Subcutaneous abdominal adipose tissue (tissue), 5 donors: ENCODE measurements around the gene GRIN3B.

Experiments
- H3K27ac ChIP-seq: one replicate; pipeline ENCODE4 v1.7.0; 2013; ENCODE audit warnings: low read depth, mild to moderate bottlenecking, inconsistent platforms, low read length, moderate library complexity
- H3K27me3 ChIP-seq, 5 donors: one replicate each; pipeline ENCODE4 v1.7.0; 2013; ENCODE audit warnings: low read length in 5 of 5, inconsistent platforms in 1 of 5; ENCODE audit not compliant: control insufficient read depth in 5 of 5, insufficient read depth in 4 of 5
- H3K36me3 ChIP-seq, 5 donors: one replicate each; pipeline ENCODE4 v1.7.0; 2013; ENCODE audit warnings: low read length in 5 of 5; ENCODE audit not compliant: control insufficient read depth in 5 of 5, insufficient read depth in 5 of 5
- H3K4me1 ChIP-seq, 5 donors: one replicate each; pipeline ENCODE4 v1.7.0; 2013; ENCODE audit warnings: low read length in 5 of 5, mild to moderate bottlenecking in 3 of 5, moderate library complexity in 1 of 5; ENCODE audit not compliant: control insufficient read depth in 5 of 5, insufficient read depth in 5 of 5
- H3K4me3 ChIP-seq, 5 donors: one replicate each; pipeline ENCODE4 v1.7.0; 2013; ENCODE audit warnings: low read length in 5 of 5, low read depth in 1 of 5
- H3K9ac ChIP-seq, 5 donors: one replicate each; pipeline ENCODE4 v1.7.0; 2013; ENCODE audit warnings: low read length in 5 of 5, mild to moderate bottlenecking in 4 of 5, moderate library complexity in 3 of 5
- H3K9me3 ChIP-seq, 5 donors: one replicate each; pipeline ENCODE4 v1.7.0; 2013; ENCODE audit warnings: low read length in 5 of 5; ENCODE audit not compliant: control insufficient read depth in 5 of 5
- donor health status: healthy.
- donor health status: healthy.
- donor health status: healthy.
- donor health status: healthy.
- donor health status: healthy.

GRIN3B gene

DNA sequence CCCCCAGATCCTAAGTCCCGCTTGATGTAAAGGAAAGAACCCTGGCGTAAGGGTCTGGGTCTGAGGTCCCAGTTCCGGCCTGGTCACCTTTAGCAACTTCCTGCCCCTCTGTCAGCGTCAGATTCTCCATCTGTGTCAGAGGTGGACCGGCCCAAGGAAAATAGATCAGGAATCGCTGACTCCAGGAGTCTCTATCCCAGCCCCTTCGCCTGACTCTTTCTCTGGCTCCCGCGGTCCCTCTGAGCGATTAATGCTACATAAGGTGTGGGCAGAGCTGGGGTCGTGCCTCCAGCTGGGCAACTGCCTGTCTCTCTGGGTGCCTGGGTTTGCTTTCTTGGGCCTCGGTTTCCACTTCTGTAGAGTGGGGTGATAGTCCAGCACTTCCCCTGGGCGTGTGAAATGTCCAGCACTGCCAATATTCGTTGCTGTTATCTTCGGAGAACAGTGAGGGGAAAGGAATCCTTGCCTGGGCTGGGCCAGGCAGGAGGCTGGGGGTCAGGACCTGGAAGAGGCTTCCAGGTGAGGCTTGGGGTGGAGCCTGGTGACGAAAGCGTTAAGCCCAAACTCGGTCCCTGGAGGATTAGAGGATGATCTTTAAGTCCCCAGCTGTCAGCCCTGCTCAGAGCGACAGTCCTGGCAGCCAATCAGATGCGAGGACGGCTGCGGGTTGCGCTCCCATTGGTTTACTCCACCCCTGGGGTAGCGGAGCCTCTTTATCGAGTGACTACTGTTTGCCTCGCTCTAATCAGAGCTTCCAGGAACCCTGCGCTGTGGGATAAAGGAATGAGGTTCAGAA lies 40.5 kb downstream of the GRIN3B start:
- Histone ChIP-seq H3K36me3 (peaks cover 0 to 20% (median 10%) of the 10 kb centered on the region in 5 donors), H3K9me3 (no peaks in the 10 kb centered on the region), H3K27me3 (no peaks in the 10 kb centered on the region), H3K4me3 (peak overlapping the region; percentile 67 to 86 (median 81)), H3K27ac (peak overlapping the region; percentile 65), H3K9ac (peak overlapping the region in 4 of 5 donors; percentile 43 to 73 (median 64)), H3K4me1 (peaks cover 0 to 59% (median 54%) of the 10 kb centered on the region in 5 donors)

DNA sequence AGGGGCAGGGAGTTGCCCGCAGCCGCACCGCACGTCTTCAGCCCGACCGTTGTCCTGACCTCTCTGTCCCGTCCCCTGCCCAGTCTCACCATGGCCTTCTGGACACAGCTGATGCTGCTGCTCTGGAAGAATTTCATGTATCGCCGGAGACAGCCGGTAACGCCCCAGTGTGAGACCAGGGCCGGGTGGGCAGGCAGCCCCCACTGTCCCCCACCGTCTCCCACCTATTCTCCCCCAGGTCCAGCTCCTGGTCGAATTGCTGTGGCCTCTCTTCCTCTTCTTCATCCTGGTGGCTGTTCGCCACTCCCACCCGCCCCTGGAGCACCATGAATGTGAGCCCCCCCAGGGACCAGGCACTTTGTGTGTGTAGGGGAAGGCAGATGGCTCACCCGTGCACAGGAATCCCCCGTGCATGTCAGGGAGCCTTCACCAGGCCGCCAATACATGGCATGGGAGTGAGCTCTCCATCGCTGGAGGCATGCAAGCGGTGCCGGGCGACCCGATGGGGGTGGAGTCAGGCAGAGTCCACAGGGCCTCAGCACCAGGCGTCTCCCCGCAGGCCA lies 41.1 kb downstream of the GRIN3B start:
- H3K4me3 ChIP-seq: peak overlapping the region; percentile 11 to 86 (median 81)
- H3K9ac ChIP-seq: peak overlapping the region in 2 of 5 donors; percentile 52 to 71
- no peaks in the 10 kb centered on the region for H3K27me3 ChIP-seq
- peaks cover 0 to 59% (median 54%) of the 10 kb centered on the region in 5 donors for H3K4me1 ChIP-seq
- no peaks in the 10 kb centered on the region for H3K9me3 ChIP-seq
- H3K27ac ChIP-seq: no peak overlapping the region
- H3K36me3 ChIP-seq: peaks cover 0 to 13% (median 6%) of the 10 kb centered on the region in 5 donors

DNA sequence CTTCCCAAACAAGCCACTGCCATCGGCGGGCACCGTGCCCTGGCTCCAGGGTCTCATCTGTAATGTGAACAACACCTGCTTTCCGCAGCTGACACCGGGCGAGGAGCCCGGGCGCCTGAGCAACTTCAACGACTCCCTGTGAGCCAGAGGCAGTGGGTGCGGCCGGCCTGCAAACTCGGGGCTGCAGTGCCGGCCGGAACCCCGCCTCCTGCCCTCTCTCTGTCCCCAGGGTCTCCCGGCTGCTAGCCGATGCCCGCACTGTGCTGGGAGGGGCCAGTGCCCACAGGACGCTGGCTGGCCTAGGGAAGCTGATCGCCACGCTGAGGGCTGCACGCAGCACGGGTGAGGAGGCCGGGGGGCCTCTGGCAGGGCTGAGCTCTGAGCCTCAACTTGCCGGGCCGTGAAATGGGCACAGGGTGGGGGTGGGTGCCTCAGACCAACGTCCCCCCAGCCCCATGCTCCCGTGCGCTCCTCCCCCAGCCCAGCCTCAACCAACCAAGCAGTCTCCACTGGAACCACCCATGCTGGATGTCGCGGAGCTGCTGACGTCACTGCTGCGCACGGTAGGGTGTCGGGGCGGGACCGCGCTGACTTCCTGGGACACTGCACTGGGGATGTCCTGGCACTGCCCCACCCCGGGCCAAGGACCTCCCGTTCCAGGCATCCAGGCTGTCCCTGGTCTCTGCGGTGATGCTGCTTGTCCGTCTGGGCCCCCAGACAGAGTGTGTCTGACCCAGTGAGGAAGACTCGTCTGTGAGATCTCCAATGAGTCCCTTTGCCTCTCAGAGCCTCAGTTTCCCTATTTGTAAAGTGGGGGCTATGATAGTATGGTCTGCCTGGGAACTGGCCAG lies 41.8 kb downstream of the GRIN3B start:
- H3K27ac ChIP-seq: peak overlapping the region; percentile 30
- H3K36me3 ChIP-seq: peaks cover 0 to 15% (median 5%) of the 10 kb centered on the region in 5 donors
- peaks cover 0 to 61% (median 54%) of the 10 kb centered on the region in 5 donors for H3K4me1 ChIP-seq
- peak overlapping the region in 3 of 5 donors; percentile 11 to 81 (median 35) for H3K4me3 ChIP-seq
- H3K9ac ChIP-seq: no peak overlapping the region
- no peaks in the 10 kb centered on the region for H3K9me3 ChIP-seq
- no peaks in the 10 kb centered on the region for H3K27me3 ChIP-seq

DNA sequence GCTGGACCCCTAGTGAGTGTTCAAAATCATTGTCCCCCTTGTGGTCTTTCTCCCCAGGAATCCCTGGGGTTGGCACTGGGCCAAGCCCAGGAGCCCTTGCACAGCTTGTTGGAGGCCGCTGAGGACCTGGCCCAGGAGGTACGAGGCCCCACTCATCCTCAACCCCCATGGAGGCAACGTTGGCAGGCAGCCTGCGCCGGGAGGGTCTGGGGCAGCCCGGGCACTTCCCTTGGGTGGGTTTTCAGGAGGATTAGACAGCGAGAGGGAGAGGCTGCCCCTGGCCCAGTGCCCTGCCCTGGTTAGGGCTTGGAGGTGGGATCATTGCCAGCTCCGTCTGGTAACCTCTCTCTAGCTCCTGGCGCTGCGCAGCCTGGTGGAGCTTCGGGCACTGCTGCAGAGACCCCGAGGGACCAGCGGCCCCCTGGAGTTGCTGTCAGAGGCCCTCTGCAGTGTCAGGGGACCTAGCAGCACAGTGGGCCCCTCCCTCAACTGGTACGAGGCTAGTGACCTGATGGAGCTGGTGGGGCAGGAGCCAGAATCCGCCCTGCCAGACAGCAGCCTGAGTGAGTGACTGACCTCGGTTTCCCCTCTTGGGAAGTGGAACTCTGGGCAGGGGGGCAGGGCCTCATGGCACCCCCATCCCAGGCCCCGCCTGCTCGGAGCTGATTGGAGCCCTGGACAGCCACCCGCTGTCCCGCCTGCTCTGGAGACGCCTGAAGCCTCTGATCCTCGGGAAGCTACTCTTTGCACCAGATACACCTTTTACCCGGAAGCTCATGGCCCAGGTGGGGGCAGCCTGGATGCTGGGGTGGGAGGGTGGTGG lies 42.7 kb downstream of the GRIN3B start:
- Histone ChIP-seq H3K9me3 (no peaks in the 10 kb centered on the region), H3K27me3 (no peaks in the 10 kb centered on the region), H3K27ac (peak overlapping the region; percentile 30), H3K4me3 (peak overlapping the region in 1 of 5 donors; percentile 81), H3K4me1 (peaks cover 0 to 56% (median 49%) of the 10 kb centered on the region in 5 donors), H3K36me3 (peaks cover 0 to 11% (median 5%) of the 10 kb centered on the region in 5 donors), H3K9ac (no peak overlapping the region)

DNA sequence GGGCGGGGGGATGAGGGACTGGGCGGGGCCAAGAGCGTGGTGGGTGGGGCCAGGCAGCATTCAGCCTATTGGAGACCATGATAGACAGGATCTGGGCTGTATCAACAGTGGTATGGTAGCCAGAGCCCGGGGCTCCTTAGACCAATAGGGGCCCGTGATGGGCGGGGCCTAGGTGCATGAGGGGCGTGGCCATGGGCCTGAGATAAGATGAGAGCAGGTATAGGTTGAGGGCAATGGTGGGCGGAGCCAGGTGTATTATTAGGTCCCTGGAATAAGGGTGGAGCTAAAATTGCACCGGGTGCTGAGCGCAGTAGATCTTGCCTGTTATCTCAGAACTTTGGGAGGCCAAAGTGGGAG lies 45.0 kb downstream of the GRIN3B start:
- Histone ChIP-seq H3K27me3 (no peaks in the 10 kb centered on the region), H3K9me3 (no peaks in the 10 kb centered on the region), H3K9ac (no peak overlapping the region), H3K36me3 (peaks cover 0 to 11% (median 5%) of the 10 kb centered on the region in 5 donors), H3K27ac (no peak overlapping the region), H3K4me3 (no peak overlapping the region), H3K4me1 (peaks cover 0 to 33% (median 30%) of the 10 kb centered on the region in 5 donors)

DNA sequence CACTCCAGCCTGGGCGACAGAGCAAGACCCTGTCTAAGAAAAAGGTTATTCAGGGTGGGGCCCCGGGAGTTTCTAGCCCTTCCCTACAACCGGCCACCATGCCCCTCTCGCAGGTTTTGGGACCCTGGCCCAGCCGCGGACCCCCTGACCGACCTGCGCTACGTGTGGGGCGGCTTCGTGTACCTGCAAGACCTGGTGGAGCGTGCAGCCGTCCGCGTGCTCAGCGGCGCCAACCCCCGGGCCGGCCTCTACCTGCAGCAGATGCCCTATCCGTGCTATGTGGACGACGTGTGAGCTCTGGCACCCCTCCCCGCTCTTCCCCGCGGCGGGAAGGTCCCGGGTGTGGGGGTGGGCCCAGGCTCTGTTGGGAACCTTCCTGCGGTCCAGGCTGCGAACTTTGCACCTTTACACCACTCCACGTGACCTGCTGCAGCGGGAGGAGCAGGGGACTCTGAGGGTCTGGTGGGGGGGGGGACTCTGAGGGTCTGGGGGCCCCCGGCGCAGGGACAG lies 46.0 kb downstream of the GRIN3B start:
- Histone ChIP-seq H3K4me1 (peaks cover 0 to 24% (median 20%) of the 10 kb centered on the region in 5 donors), H3K9me3 (no peaks in the 10 kb centered on the region), H3K27me3 (no peaks in the 10 kb centered on the region), H3K27ac (no peak overlapping the region), H3K36me3 (peaks cover 0 to 11% (median 5%) of the 10 kb centered on the region in 5 donors), H3K9ac (no peak overlapping the region), H3K4me3 (no peak overlapping the region)

DNA sequence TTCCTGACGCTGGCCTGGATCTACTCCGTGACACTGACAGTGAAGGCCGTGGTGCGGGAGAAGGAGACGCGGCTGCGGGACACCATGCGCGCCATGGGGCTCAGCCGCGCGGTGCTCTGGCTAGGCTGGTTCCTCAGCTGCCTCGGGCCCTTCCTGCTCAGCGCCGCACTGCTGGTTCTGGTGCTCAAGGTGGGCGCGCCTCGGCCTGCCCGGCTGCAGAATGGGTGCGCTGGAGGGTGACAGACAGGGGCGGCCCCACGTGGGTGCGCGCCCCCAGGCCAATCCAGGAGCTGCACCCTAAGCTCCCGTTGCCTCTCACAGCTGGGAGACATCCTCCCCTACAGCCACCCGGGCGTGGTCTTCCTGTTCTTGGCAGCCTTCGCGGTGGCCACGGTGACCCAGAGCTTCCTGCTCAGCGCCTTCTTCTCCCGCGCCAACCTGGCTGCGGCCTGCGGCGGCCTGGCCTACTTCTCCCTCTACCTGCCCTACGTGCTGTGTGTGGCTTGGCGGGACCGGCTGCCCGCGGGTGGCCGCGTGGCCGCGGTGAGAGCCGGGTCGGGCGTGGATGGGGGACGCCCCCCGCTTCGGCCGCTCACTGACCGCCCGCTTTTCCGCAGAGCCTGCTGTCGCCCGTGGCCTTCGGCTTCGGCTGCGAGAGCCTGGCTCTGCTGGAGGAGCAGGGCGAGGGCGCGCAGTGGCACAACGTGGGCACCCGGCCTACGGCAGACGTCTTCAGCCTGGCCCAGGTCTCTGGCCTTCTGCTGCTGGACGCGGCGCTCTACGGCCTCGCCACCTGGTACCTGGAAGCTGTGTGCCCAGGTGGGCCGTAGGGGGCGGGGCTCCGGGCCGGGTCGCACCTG lies 46.8 kb downstream of the GRIN3B start:
- no peaks in the 10 kb centered on the region for H3K27me3 ChIP-seq
- H3K4me3 ChIP-seq: no peak overlapping the region
- H3K4me1 ChIP-seq: peaks cover 0 to 15% (median 11%) of the 10 kb centered on the region in 5 donors
- no peak overlapping the region for H3K9ac ChIP-seq
- no peak overlapping the region for H3K27ac ChIP-seq
- peaks cover 0 to 11% (median 5%) of the 10 kb centered on the region in 5 donors for H3K36me3 ChIP-seq
- no peaks in the 10 kb centered on the region for H3K9me3 ChIP-seq

DNA sequence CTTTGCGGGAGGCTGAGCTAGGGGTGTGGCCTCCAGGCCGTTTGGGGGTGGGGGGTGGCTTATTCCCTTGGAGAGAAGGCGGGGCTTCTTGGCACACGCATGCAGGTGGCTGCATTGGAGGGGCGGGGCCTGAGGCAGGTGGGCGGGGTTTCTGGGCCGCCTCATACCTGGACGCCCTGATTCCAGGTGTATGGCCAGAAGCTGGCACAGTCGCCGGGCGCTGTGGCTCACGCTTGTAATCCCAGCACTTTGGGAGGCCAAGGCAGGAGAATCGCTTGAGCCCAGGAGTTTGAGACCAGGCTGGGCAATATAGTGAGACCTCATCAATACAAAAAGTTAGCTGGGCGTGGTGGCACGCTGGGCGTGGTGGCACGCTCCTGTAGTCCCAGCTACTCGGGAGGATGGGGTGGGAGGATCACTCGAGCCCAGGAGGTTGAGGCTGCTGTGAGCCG lies 47.5 kb downstream of the GRIN3B start:
- Histone ChIP-seq H3K4me3 (no peak overlapping the region), H3K4me1 (peaks cover 0 to 8% (median 6%) of the 10 kb centered on the region in 5 donors), H3K9me3 (no peaks in the 10 kb centered on the region), H3K9ac (no peak overlapping the region), H3K36me3 (peaks cover 0 to 11% (median 5%) of the 10 kb centered on the region in 5 donors), H3K27ac (no peak overlapping the region), H3K27me3 (no peaks in the 10 kb centered on the region)
